Suprapubic skin (tissue), 4 donors: ENCODE measurements around the gene NFE2L2.

ENCODE experiments used
- CTCF ChIP-seq, 2 donors: fragments of 200-600 bp in 1 of 2; fragments of 450-650 bp in 1 of 2; sonication (generic) in 1 of 2; IDR thresholded peaks; one replicate each; pipeline ENCODE4 v1.5.1; 2016 to 2019; ENCODE audit warnings: antibody characterized with exemption in 2 of 2, mild to moderate bottlenecking in 1 of 2, moderate library complexity in 1 of 2
- EP300 ChIP-seq: sonication (generic); formaldehyde crosslinking; IDR thresholded peaks from one replicate; pipeline ENCODE4 v1.6.1; 2017; ENCODE audit warnings: antibody characterized with exemption
- POLR2A ChIP-seq, 2 donors: fragments of 450-650 bp; IDR thresholded peaks; one replicate each; pipeline ENCODE4 v1.6.1; 2017; ENCODE audit warnings: antibody characterized with exemption in 2 of 2, mild to moderate bottlenecking in 2 of 2, moderate library complexity in 2 of 2
- POLR2AphosphoS5 ChIP-seq, 3 donors: sonication (generic); formaldehyde crosslinking; IDR thresholded peaks; one replicate each; pipeline ENCODE4 v1.6.1; 2017; ENCODE audit warnings: antibody characterized with exemption in 3 of 3

DNA sequence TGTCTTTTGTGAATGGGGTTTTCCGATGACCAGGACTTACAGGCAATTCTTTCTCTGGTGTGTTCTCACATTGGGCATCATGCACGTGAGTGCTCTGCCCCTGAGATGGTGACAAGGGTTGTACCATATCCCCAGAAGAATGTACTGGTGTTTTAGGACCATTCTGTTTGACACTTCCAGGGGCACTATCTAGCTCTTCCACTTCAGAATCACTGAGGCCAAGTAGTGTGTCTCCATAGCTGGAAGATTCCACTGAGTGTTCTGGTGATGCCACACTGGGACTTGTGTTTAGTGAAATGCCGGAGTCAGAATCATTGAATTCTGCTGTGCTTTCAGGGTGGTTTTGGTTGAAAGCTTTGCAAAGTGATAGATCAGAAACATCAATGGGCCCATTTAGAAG, 33.3 kb downstream of the NFE2L2 start:
- TF ChIP-seq CTCF (IDR thresholded peaks at IDR 0.05) (no peak), POLR2AphosphoS5 (IDR thresholded peaks at IDR 0.05) (no peak), EP300 (no peak), POLR2A (IDR thresholded peaks at IDR 0.05) (no peak)
